HEK293 (cell line): Measurements from ENCODE around the gene LYST.
A peak's percentile ranks its signal among the peaks of the same experiment; 100 is the strongest.

Experiments used
- GLI4 ChIP-seq: fragments of 450-650 bp; formaldehyde crosslinking; IDR thresholded peaks from 2 replicates; pipeline ENCODE4 v1.5.1; 2016; ENCODE audit warnings: missing biosample characterization, missing genetic modification characterization
- KLF8 ChIP-seq: fragments of 450-650 bp; formaldehyde crosslinking; IDR thresholded peaks from 2 replicates; pipeline ENCODE4 v1.5.1; 2016; ENCODE audit warnings: missing biosample characterization, missing genetic modification characterization
- PBX3 ChIP-seq: sonication (generic); formaldehyde crosslinking; IDR thresholded peaks from 2 replicates; pipeline ENCODE4 v1.8.1; 2022; ENCODE audit warnings: mild to moderate bottlenecking, moderate library complexity, missing genetic modification reagents
- SCRT1 ChIP-seq: fragments of 450-650 bp; formaldehyde crosslinking; IDR thresholded peaks from 2 replicates; pipeline ENCODE4 v1.5.1; 2016; ENCODE audit warnings: missing biosample characterization, missing genetic modification characterization, borderline replicate concordance
- SETDB1 ChIP-seq: IDR thresholded peaks from one replicate; pipeline ENCODE4 v1.6.1; 2017; ENCODE audit warnings: mild to moderate bottlenecking, low read length, moderate library complexity, mixed read lengths; ENCODE audit not compliant: insufficient read length
- ZBTB48 ChIP-seq: fragments of 450-650 bp; formaldehyde crosslinking; IDR thresholded peaks from 2 replicates; pipeline ENCODE4 v1.5.1; 2016; ENCODE audit warnings: missing biosample characterization, missing genetic modification characterization
- ZBTB6 ChIP-seq: fragments of 450-650 bp; formaldehyde crosslinking; IDR thresholded peaks from 2 replicates; pipeline ENCODE4 v1.5.1; 2017; ENCODE audit warnings: missing biosample characterization, missing genetic modification characterization
- ZBTB8A ChIP-seq: fragments of 450-650 bp; formaldehyde crosslinking; IDR thresholded peaks from 2 replicates; pipeline ENCODE4 v1.5.1; 2016; ENCODE audit warnings: missing biosample characterization, missing genetic modification characterization
- ZIC2 ChIP-seq: fragments of 450-650 bp; formaldehyde crosslinking; IDR thresholded peaks from 2 replicates; pipeline ENCODE4 v1.5.1; 2016; ENCODE audit warnings: missing biosample characterization, missing genetic modification characterization
- ZNF335 ChIP-seq: fragments of 450-650 bp; formaldehyde crosslinking; conservative IDR thresholded peaks from 2 replicates; pipeline ENCODE4 v1.5.1; 2016; ENCODE audit warnings: missing biosample characterization, missing genetic modification characterization
- ZNF366 ChIP-seq: fragments of 450-650 bp; formaldehyde crosslinking; conservative IDR thresholded peaks from 2 replicates; pipeline ENCODE4 v1.5.1; 2016; ENCODE audit warnings: missing biosample characterization, missing genetic modification characterization
- ZNF391 ChIP-seq: fragments of 450-650 bp; formaldehyde crosslinking; IDR thresholded peaks from 2 replicates; pipeline ENCODE4 v1.5.1; 2016; ENCODE audit warnings: low read depth, missing biosample characterization, missing genetic modification characterization, borderline replicate concordance
- ZNF624 ChIP-seq: fragments of 450-650 bp; formaldehyde crosslinking; IDR thresholded peaks from 2 replicates; pipeline ENCODE4 v1.5.1; 2017; ENCODE audit warnings: missing biosample characterization, missing genetic modification characterization
- ZNF645 ChIP-seq: fragments of 450-650 bp; formaldehyde crosslinking; IDR thresholded peaks from 2 replicates; pipeline ENCODE4; 2016; ENCODE audit warnings: missing biosample characterization, missing genetic modification characterization
- ZNF670 ChIP-seq: fragments of 450-650 bp; formaldehyde crosslinking; IDR thresholded peaks from 2 replicates; pipeline ENCODE4 v1.5.1; 2016; ENCODE audit warnings: missing biosample characterization, missing genetic modification characterization, low read depth
- ZNF677 ChIP-seq: fragments of 450-650 bp; IDR thresholded peaks from 2 replicates; pipeline ENCODE4 v1.5.0; 2018; ENCODE audit warnings: missing biosample characterization, mild to moderate bottlenecking, missing genetic modification characterization, moderate library complexity
- ZNF707 ChIP-seq: fragments of 450-650 bp; formaldehyde crosslinking; IDR thresholded peaks from 2 replicates; pipeline ENCODE4 v1.5.1; 2016; ENCODE audit warnings: missing biosample characterization, missing genetic modification characterization
- ZNF76 ChIP-seq: fragments of 450-650 bp; formaldehyde crosslinking; IDR thresholded peaks from 2 replicates; pipeline ENCODE4; 2016; ENCODE audit warnings: low read depth, missing biosample characterization, missing genetic modification characterization, borderline replicate concordance
- ZNF785 ChIP-seq: fragments of 450-650 bp; formaldehyde crosslinking; IDR thresholded peaks from 2 replicates; pipeline ENCODE4 v1.5.1; 2016; ENCODE audit warnings: missing biosample characterization, missing genetic modification characterization
- TF ChIP-seq, protein P1 (sequence below): fragments of 450-650 bp; formaldehyde crosslinking; IDR thresholded peaks from 2 replicates; pipeline ENCODE4 v1.5.1; 2016; ENCODE audit warnings: missing biosample characterization, missing genetic modification characterization
- TF ChIP-seq, protein P2 (sequence below): fragments of 450-650 bp; formaldehyde crosslinking; IDR thresholded peaks from 2 replicates; pipeline ENCODE4 v1.5.1; 2016; ENCODE audit warnings: missing biosample characterization, missing genetic modification characterization
- TF ChIP-seq, protein P3 (sequence below): fragments of 450-650 bp; formaldehyde crosslinking; IDR thresholded peaks from 2 replicates; pipeline ENCODE4 v1.5.1; 2016; ENCODE audit warnings: missing biosample characterization, missing genetic modification characterization
- TF ChIP-seq, protein P4 (sequence below): fragments of 450-650 bp; formaldehyde crosslinking; IDR thresholded peaks from 2 replicates; pipeline ENCODE4 v1.5.1; 2016; ENCODE audit warnings: missing biosample characterization, missing genetic modification characterization
- TF ChIP-seq, protein P5 (sequence below): fragments of 450-650 bp; formaldehyde crosslinking; IDR thresholded peaks from 2 replicates; pipeline ENCODE4 v1.5.1; 2016; ENCODE audit warnings: missing biosample characterization, missing genetic modification characterization
- TF ChIP-seq, protein P6 (sequence below): fragments of 450-650 bp; formaldehyde crosslinking; IDR thresholded peaks from 2 replicates; pipeline ENCODE4 v1.5.1; 2016; ENCODE audit warnings: missing biosample characterization, missing genetic modification characterization

LYST gene

DNA sequence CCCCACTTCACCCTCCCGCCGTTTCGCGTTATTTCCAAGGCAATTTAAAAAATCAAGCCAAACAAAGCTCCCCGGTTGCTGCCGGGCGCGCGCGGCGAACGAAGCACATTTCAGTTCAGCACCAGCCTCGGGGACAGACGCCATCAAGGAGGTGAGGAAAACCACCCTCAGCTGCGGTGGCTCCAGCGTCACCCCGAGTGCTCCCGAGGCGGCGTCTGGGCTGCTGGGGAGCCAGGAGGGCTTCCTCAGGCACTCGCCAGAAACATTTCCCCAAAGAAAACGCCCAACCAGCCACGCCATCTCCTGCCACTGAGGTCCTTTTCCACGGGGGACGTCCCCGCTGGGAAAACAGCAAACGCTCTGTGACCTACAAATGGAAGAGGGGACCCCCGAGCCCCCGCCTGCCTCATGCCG is 217.7 kb downstream of the LYST start (continued):
- no peak for TF ChIP-seq ZNF670 (tag by site-specific recombination)
- no peak for TF ChIP-seq ZNF785 (tag by site-specific recombination)
- no peak for TF ChIP-seq ZNF707 (tag by site-specific recombination)
- TF ChIP-seq, protein P1, sequence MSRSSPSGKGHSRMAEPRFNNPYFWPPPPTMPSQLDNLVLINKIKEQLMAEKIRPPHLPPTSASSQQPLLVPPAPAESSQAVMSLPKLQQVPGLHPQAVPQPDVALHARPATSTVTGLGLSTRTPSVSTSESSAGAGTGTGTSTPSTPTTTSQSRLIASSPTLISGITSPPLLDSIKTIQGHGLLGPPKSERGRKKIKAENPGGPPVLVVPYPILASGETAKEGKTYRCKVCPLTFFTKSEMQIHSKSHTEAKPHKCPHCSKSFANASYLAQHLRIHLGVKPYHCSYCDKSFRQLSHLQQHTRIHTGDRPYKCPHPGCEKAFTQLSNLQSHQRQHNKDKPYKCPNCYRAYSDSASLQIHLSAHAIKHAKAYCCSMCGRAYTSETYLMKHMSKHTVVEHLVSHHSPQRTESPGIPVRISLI (tag by site-specific recombination): no peak
- peak; percentile 84; the same call in 1 of the 2 replicates for TF ChIP-seq ZNF335 (tag by site-specific recombination)
- TF ChIP-seq ZBTB48 (tag by site-specific recombination): no peak; the same call in 1 of the 2 replicates
- no peak for TF ChIP-seq SCRT1 (tag by site-specific recombination)
- TF ChIP-seq, protein P2, sequence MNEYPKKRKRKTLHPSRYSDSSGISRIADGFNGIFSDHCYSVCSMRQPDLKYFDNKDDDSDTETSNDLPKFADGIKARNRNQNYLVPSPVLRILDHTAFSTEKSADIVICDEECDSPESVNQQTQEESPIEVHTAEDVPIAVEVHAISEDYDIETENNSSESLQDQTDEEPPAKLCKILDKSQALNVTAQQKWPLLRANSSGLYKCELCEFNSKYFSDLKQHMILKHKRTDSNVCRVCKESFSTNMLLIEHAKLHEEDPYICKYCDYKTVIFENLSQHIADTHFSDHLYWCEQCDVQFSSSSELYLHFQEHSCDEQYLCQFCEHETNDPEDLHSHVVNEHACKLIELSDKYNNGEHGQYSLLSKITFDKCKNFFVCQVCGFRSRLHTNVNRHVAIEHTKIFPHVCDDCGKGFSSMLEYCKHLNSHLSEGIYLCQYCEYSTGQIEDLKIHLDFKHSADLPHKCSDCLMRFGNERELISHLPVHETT: no peak
- TF ChIP-seq, protein P3, sequence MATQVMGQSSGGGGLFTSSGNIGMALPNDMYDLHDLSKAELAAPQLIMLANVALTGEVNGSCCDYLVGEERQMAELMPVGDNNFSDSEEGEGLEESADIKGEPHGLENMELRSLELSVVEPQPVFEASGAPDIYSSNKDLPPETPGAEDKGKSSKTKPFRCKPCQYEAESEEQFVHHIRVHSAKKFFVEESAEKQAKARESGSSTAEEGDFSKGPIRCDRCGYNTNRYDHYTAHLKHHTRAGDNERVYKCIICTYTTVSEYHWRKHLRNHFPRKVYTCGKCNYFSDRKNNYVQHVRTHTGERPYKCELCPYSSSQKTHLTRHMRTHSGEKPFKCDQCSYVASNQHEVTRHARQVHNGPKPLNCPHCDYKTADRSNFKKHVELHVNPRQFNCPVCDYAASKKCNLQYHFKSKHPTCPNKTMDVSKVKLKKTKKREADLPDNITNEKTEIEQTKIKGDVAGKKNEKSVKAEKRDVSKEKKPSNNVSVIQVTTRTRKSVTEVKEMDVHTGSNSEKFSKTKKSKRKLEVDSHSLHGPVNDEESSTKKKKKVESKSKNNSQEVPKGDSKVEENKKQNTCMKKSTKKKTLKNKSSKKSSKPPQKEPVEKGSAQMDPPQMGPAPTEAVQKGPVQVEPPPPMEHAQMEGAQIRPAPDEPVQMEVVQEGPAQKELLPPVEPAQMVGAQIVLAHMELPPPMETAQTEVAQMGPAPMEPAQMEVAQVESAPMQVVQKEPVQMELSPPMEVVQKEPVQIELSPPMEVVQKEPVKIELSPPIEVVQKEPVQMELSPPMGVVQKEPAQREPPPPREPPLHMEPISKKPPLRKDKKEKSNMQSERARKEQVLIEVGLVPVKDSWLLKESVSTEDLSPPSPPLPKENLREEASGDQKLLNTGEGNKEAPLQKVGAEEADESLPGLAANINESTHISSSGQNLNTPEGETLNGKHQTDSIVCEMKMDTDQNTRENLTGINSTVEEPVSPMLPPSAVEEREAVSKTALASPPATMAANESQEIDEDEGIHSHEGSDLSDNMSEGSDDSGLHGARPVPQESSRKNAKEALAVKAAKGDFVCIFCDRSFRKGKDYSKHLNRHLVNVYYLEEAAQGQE (tag by site-specific recombination): peak; percentile 98
- no peak for TF ChIP-seq ZNF624 (tag by site-specific recombination)
- TF ChIP-seq, protein P4, sequence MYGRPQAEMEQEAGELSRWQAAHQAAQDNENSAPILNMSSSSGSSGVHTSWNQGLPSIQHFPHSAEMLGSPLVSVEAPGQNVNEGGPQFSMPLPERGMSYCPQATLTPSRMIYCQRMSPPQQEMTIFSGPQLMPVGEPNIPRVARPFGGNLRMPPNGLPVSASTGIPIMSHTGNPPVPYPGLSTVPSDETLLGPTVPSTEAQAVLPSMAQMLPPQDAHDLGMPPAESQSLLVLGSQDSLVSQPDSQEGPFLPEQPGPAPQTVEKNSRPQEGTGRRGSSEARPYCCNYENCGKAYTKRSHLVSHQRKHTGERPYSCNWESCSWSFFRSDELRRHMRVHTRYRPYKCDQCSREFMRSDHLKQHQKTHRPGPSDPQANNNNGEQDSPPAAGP (tag by site-specific recombination): 0 out of 2 replicates have a peak, but pooled peaks have one; percentile 42
- TF ChIP-seq KLF8: 0 out of 2 replicates have a peak, but pooled peaks have one; percentile 3
- TF ChIP-seq, protein P5, sequence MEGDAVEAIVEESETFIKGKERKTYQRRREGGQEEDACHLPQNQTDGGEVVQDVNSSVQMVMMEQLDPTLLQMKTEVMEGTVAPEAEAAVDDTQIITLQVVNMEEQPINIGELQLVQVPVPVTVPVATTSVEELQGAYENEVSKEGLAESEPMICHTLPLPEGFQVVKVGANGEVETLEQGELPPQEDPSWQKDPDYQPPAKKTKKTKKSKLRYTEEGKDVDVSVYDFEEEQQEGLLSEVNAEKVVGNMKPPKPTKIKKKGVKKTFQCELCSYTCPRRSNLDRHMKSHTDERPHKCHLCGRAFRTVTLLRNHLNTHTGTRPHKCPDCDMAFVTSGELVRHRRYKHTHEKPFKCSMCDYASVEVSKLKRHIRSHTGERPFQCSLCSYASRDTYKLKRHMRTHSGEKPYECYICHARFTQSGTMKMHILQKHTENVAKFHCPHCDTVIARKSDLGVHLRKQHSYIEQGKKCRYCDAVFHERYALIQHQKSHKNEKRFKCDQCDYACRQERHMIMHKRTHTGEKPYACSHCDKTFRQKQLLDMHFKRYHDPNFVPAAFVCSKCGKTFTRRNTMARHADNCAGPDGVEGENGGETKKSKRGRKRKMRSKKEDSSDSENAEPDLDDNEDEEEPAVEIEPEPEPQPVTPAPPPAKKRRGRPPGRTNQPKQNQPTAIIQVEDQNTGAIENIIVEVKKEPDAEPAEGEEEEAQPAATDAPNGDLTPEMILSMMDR (tag by site-specific recombination): no peak
- TF ChIP-seq ZNF645 (tag by site-specific recombination): no peak
- no peak for TF ChIP-seq SETDB1
- TF ChIP-seq ZNF677: no peak
- 0 out of 2 replicates have a peak, but pooled peaks have one; percentile 7 for TF ChIP-seq ZNF366 (tag by site-specific recombination)
- no peak for TF ChIP-seq GLI4 (tag by site-specific recombination)
- no peak for TF ChIP-seq ZNF76 (tag by site-specific recombination)
- TF ChIP-seq PBX3 (CRISPR knock-in tag): 0 out of 2 replicates have a peak, but pooled peaks have one; percentile 12
- TF ChIP-seq ZNF391 (tag by site-specific recombination): no peak
- no peak for TF ChIP-seq ZIC2 (tag by site-specific recombination)
- TF ChIP-seq ZBTB6 (tag by site-specific recombination): peak; percentile 71; the same call in 1 of the 2 replicates
- TF ChIP-seq, protein P6, sequence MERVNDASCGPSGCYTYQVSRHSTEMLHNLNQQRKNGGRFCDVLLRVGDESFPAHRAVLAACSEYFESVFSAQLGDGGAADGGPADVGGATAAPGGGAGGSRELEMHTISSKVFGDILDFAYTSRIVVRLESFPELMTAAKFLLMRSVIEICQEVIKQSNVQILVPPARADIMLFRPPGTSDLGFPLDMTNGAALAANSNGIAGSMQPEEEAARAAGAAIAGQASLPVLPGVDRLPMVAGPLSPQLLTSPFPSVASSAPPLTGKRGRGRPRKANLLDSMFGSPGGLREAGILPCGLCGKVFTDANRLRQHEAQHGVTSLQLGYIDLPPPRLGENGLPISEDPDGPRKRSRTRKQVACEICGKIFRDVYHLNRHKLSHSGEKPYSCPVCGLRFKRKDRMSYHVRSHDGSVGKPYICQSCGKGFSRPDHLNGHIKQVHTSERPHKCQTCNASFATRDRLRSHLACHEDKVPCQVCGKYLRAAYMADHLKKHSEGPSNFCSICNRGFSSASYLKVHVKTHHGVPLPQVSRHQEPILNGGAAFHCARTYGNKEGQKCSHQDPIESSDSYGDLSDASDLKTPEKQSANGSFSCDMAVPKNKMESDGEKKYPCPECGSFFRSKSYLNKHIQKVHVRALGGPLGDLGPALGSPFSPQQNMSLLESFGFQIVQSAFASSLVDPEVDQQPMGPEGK: peak; percentile 59; the same call in 1 of the 2 replicates
- TF ChIP-seq ZBTB8A (tag by site-specific recombination): peak; percentile 33
